ENCODE results near the gene SCTR.

SCTR gene

GRCh38 chr2:119513832-119514231 is 10.5 kb downstream of the SCTR start:
- ATAC-seq: no peak
- no peaks in the 10 kb centered on the region for H3K36me3 Mint-ChIP-seq (ENCODE audit: low read depth)
- H3K27ac Mint-ChIP-seq: no peak overlapping the region
- no peak for DNase-seq
- peaks cover 1% of the 10 kb centered on the region for H3K4me1 Mint-ChIP-seq
- peaks cover 31% of the 10 kb centered on the region for H3K27me3 Mint-ChIP-seq
- no peak overlapping the region for H3K4me3 Mint-ChIP-seq
- no peaks in the 10 kb centered on the region for H3K9me3 Mint-ChIP-seq

DNA sequence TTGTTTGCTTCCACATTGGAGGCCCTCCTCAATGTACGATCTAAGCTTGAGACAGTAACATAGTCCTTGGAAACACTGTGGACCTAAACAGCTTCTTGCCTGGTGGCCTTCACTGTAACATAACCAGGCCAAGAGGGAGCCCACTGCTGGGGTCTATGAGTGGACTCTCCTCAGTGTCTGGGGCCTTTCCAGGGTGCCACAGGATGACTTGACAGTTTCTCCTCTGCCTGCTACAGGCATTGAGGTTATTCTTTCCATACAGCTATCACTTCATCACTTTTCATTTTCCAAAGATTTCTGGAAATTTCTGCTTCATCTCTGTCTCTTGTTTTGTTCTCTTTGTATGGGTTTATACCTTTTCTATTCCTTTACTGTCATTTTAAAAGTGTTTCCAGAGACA is 11.3 kb downstream of the SCTR start:
- Mint-ChIP-seq H3K4me1 (peaks cover 1% of the 10 kb centered on the region), H3K27ac (no peak overlapping the region), H3K36me3 (ENCODE audit: low read depth) (no peaks in the 10 kb centered on the region), H3K27me3 (peaks cover 31% of the 10 kb centered on the region), H3K4me3 (no peak overlapping the region), H3K9me3 (no peaks in the 10 kb centered on the region)
- no peak for ATAC-seq
- DNase-seq: no peak

- Mint-ChIP-seq H3K4me3 (no peak overlapping the region), H3K9me3 (no peaks in the 10 kb centered on the region), H3K4me1 (no peaks in the 10 kb centered on the region), H3K27me3 (peaks cover 28% of the 10 kb centered on the region), H3K27ac (no peak overlapping the region), H3K36me3 (ENCODE audit: low read depth) (no peaks in the 10 kb centered on the region)
- ATAC-seq: no peak
- DNase-seq: no peak
Measured at GRCh38 chr2:119511989-119512388, 12.3 kb downstream of the SCTR start.

GRCh38 chr2:119508756-119509155 is 15.5 kb downstream of the SCTR start:
- H3K4me3 Mint-ChIP-seq: no peak overlapping the region
- H3K9me3 Mint-ChIP-seq: peaks cover 5% of the 10 kb centered on the region
- DNase-seq (no peak), ATAC-seq (no peak)
- H3K4me1 Mint-ChIP-seq: no peaks in the 10 kb centered on the region
- no peaks in the 10 kb centered on the region for H3K36me3 Mint-ChIP-seq (ENCODE audit: low read depth)
- H3K27ac Mint-ChIP-seq: no peak overlapping the region
- H3K27me3 Mint-ChIP-seq: peaks cover 11% of the 10 kb centered on the region

DNA sequence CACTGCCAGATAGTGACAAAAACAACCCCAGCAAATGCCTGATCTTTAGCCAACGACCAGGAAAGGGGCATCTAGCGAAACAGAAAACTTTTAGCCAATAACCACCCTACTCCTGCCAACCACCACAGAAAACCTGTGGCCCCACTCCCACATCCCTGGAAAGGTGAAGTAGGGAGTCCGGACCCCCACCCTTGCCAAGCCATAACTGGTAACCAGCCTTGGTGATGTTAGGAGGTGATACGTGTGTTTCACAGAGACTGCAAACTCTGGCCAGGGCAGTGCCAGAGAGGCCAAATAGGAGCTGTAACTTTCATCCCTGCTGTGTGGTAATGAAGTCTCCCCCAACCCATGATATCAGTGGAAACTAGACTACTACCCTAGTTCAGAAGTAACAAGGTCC is 27.6 kb downstream of the SCTR start:
- Mint-ChIP-seq H3K27ac (no peak overlapping the region), H3K4me3 (no peak overlapping the region), H3K36me3 (ENCODE audit: low read depth) (peaks cover 2% of the 10 kb centered on the region), H3K4me1 (no peaks in the 10 kb centered on the region), H3K9me3 (peaks cover 34% of the 10 kb centered on the region), H3K27me3 (peaks cover 27% of the 10 kb centered on the region)
- DNase-seq (no peak), ATAC-seq (no peak)

DNA sequence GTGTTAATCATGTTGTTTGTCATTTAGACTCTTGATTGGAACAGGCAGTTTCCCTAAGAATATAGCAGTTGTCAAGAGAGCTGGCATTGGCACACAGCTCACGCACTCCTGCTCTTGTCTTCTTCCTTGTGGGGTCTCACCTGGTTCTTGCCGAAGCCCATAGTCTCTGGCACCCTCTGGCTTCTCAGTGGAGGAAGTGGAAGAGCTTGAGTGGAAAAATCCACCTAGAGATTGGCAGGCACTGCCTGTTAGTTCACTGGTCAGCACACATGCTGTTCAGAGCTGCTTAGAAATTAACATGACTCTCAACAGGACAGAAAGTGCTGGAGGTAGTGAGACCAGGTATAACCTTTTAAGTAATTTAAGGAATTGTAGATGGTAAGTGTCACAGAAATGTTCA is 28.3 kb downstream of the SCTR start:
- Mint-ChIP-seq H3K27me3 (peaks cover 25% of the 10 kb centered on the region), H3K9me3 (peaks cover 29% of the 10 kb centered on the region), H3K4me1 (no peaks in the 10 kb centered on the region), H3K4me3 (no peak overlapping the region), H3K27ac (no peak overlapping the region), H3K36me3 (ENCODE audit: low read depth) (peaks cover 2% of the 10 kb centered on the region)
- no peak for ATAC-seq
- DNase-seq: no peak

GRCh38 chr2:119494163-119494790 is 30.0 kb downstream of the SCTR start:
- H3K27ac Mint-ChIP-seq: no peak overlapping the region
- no peak overlapping the region for H3K4me3 Mint-ChIP-seq
- H3K36me3 Mint-ChIP-seq (ENCODE audit: low read depth): peaks cover 2% of the 10 kb centered on the region
- no peaks in the 10 kb centered on the region for H3K4me1 Mint-ChIP-seq
- ATAC-seq (no peak), DNase-seq (no peak)
- H3K9me3 Mint-ChIP-seq: peaks cover 16% of the 10 kb centered on the region
- peaks cover 22% of the 10 kb centered on the region for H3K27me3 Mint-ChIP-seq

- ATAC-seq: no peak
- no peak overlapping the region for H3K4me3 Mint-ChIP-seq
- H3K4me1 Mint-ChIP-seq: no peaks in the 10 kb centered on the region
Measured at GRCh38 chr2:119491776-119492525, 32.3 kb downstream of the SCTR start.

DNA sequence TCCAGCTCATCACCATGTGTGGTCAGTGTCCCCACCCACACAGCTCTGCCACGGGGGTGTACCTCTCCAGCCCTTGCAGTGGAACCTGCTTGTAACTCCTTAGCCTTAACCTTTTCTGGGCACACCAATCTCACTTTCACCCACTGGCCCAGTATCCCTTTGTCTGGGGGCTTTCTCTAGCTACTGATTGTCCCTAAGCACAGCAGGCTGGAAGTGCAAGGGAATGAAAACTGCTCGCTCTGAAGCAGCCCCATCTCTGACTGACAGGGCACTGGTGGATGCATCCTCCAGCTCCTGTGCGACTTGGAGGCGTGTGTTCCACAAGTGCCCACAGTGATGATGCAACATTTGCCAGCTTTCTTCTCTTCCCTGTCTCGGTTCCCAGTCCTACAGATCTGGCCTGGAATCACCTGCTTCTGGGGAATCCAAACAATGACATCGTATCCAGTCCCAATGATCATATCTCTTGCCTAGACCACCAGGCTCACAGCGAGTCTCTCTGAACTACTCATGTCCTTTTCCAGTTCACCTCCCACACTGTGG is 33.6 kb downstream of the SCTR start:
- Mint-ChIP-seq H3K36me3 (ENCODE audit: low read depth) (no peaks in the 10 kb centered on the region), H3K27me3 (peaks cover 10% of the 10 kb centered on the region), H3K9me3 (no peaks in the 10 kb centered on the region), H3K4me3 (no peak overlapping the region), H3K4me1 (no peaks in the 10 kb centered on the region), H3K27ac (no peak overlapping the region)
- no peak for ATAC-seq
- no peak for DNase-seq

More at GRCh38 chr2:119491776-119492525, 32.3 kb downstream of the SCTR start:
- no peaks in the 10 kb centered on the region for H3K36me3 Mint-ChIP-seq (ENCODE audit: low read depth)
- no peak for DNase-seq
- no peak overlapping the region for H3K27ac Mint-ChIP-seq
- peaks cover 14% of the 10 kb centered on the region for H3K27me3 Mint-ChIP-seq
- H3K9me3 Mint-ChIP-seq: no peaks in the 10 kb centered on the region

DNA sequence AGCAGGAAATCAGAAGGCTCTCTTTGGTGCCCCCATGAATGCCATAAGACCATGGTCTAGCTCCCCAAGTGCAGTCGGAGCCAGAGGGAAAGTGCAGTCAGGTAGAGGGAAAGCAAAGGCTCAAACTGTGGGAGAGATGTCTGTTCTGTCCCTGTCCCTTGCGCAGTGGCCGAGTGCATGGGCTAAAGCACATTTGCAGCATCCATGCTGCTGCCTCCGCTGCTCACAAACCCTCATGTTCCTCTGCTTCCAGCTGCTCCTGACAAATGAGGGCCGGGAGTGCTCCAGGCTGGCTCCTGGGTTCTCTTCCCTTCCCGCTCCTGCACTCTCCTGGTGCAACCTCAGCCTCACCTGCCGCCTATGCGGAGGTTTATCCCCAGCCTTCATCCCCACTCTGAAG is 34.2 kb downstream of the SCTR start:
- no peak overlapping the region for H3K27ac Mint-ChIP-seq
- ATAC-seq (no peak), DNase-seq (no peak)
- no peaks in the 10 kb centered on the region for H3K36me3 Mint-ChIP-seq (ENCODE audit: low read depth)
- H3K27me3 Mint-ChIP-seq: peaks cover 7% of the 10 kb centered on the region
- H3K4me3 Mint-ChIP-seq: no peak overlapping the region
- H3K9me3 Mint-ChIP-seq: no peaks in the 10 kb centered on the region
- no peaks in the 10 kb centered on the region for H3K4me1 Mint-ChIP-seq

- Mint-ChIP-seq H3K4me3 (no peak overlapping the region), H3K27ac (no peak overlapping the region), H3K9me3 (no peaks in the 10 kb centered on the region), H3K36me3 (ENCODE audit: low read depth) (no peaks in the 10 kb centered on the region), H3K4me1 (no peaks in the 10 kb centered on the region), H3K27me3 (peaks cover 1% of the 10 kb centered on the region)
- ATAC-seq (no peak), DNase-seq (no peak)
Measured at GRCh38 chr2:119489232-119489952, 34.9 kb downstream of the SCTR start.

- Mint-ChIP-seq H3K27ac (no peak overlapping the region), H3K36me3 (ENCODE audit: low read depth) (no peaks in the 10 kb centered on the region), H3K27me3 (no peaks in the 10 kb centered on the region), H3K9me3 (no peaks in the 10 kb centered on the region), H3K4me1 (no peaks in the 10 kb centered on the region), H3K4me3 (no peak overlapping the region)
- DNase-seq (no peak), ATAC-seq (no peak)
Measured at GRCh38 chr2:119488245-119489214, 35.8 kb downstream of the SCTR start.

DNA sequence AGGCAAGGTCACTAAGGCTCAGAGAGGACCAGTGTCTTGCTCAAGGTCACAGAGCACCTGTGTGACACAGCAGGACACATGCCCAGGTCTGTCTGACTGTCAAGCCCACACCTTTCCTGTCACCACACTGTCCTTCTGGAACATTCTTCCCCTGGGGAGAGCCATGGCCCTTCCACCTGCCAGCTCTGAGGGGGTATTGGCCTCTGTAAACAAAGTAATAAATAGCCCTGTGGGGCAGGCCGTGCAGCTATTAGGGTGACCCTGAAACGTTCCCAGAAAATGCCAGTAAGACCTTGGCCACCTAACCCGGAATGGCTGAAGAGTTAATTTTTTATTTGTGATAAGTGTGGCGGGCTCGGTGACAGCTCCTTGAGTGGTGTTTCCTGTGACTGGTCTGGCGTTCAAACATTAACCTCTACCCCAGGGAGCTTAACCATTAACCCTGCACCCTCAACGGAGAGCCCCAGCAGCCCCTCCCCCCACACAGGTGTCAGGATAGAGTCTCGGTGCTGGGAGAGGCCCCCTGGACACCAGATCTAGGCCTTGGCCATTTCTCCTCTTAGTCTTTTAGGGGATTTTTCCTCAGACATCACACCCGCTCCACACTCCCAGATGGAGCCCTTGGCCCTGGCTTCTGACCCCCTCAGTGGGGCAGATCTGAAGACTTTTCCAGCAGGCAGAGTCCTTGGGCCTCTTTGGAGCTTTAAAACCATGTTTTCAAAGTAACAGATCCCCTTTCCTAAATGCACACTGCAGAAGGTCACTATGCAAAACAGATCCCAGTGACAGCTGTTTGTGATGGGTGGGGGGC is 36.6 kb downstream of the SCTR start:
- no peak for ATAC-seq
- no peak overlapping the region for H3K27ac Mint-ChIP-seq
- no peaks in the 10 kb centered on the region for H3K9me3 Mint-ChIP-seq
- no peaks in the 10 kb centered on the region for H3K36me3 Mint-ChIP-seq (ENCODE audit: low read depth)
- H3K4me1 Mint-ChIP-seq: no peaks in the 10 kb centered on the region
- no peak for DNase-seq
- H3K4me3 Mint-ChIP-seq: no peak overlapping the region
- H3K27me3 Mint-ChIP-seq: no peaks in the 10 kb centered on the region
